ENCODE results near the gene ZBTB39. TPM values are rescaled to one million over a fixed set of nuclear protein-coding genes. Genes with fewer than 3 reads are reported as not detected.

Gene ZBTB39
- polyA plus RNA-seq, 1 of the 3 experiments (the other 2 are of a cell fraction): 3.7 TPM

- no peak overlapping the region for H3K9ac ChIP-seq
- no peaks in the 10 kb centered on the region for H3K9me3 ChIP-seq
- H3K79me2 ChIP-seq (ENCODE audit: insufficient read depth): peaks cover 15% of the 10 kb centered on the region; the same call in 1 of the 2 replicates
- no peak for DNase-seq
- peaks cover 25 to 68% of the 10 kb centered on the region in 2 experiments for H3K36me3 ChIP-seq (replicated peaks in 1 of 2; ENCODE audit: control insufficient read depth in 1 of 2, insufficient read depth in 2 of 2, low read length in 1 of 2)
- H3F3A ChIP-seq (replicated peaks; ENCODE audit: insufficient read depth): no peaks in the 10 kb centered on the region
- no peak overlapping the region for H3K4me3 ChIP-seq (ENCODE audit: low read depth in 2 of 2, low read length in 1 of 2)
- no peak overlapping the region for H3K27ac ChIP-seq (ENCODE audit: low read depth in 2 of 2, low read length in 1 of 2)
- WGBS (ENCODE audit: low lambda C conversion rate): 92% methylated on average over 4 of the region's 4 CpGs
- no peaks in the 10 kb centered on the region for H3K9me2 ChIP-seq
- H3K4me1 ChIP-seq (ENCODE audit: control insufficient read depth in 1 of 2, insufficient read depth in 2 of 2, low read depth in 1 of 2, low read length in 1 of 2): no peaks in the 10 kb centered on the region; a peak in 1 of 4 replicates
- H3K27me3 ChIP-seq (ENCODE audit: insufficient read depth): no peaks in the 10 kb centered on the region
- ChIA-PET CTCF (interaction anchor here (0.7 to 15.0 kb wide), 7 partner anchors 9 to 363 kb away, joined by 3 to 257 read pairs (median 4); partner anchors contain the start of gene STAT6), POLR2A (interaction anchor here (0.7 kb wide), 1 partner anchor 18 kb away, joined by 3 read pairs; no protein-coding TSS in a partner anchor)
- H2AFZ ChIP-seq (ENCODE audit: low read depth): no peak overlapping the region
- no peak overlapping the region for H3K4me2 ChIP-seq
- TF ChIP-seq NFIC (IDR thresholded peaks at IDR 0.05; ENCODE audit: borderline replicate concordance) (no peak), SIN3A (IDR thresholded peaks at IDR 0.05; ENCODE audit: borderline replicate concordance, low read depth, low read length) (no peak), ZBTB33 (IDR thresholded peaks at IDR 0.05; ENCODE audit: borderline replicate concordance, low read depth) (no peak), GATA2 (CRISPR knock-in tag; IDR thresholded peaks at IDR 0.05) (no peak), FOXJ3 (CRISPR knock-in tag; IDR thresholded peaks at IDR 0.05) (no peak), MEF2A (IDR thresholded peaks at IDR 0.05; ENCODE audit: borderline replicate concordance, low read depth) (no peak), NRF1 (IDR thresholded peaks at IDR 0.05; ENCODE audit: low read depth, low read length) (no peak), POLR2AphosphoS5 (IDR thresholded peaks at IDR 0.05; ENCODE audit: low read depth, low read length) (no peak), REST (IDR thresholded peaks at IDR 0.05; ENCODE audit: low read depth, low read length) (no peak), YY1 (IDR thresholded peaks at IDR 0.05; ENCODE audit: low read depth) (no peak), USF2 (IDR thresholded peaks at IDR 0.05; ENCODE audit: borderline replicate concordance, low read depth, low read length) (no peak), IRF3 (IDR thresholded peaks at IDR 0.05; ENCODE audit: low read depth, low read length) (no peak), MAX (IDR thresholded peaks at IDR 0.05; ENCODE audit: low read depth) (no peak), PBX3 (IDR thresholded peaks at IDR 0.05) (no peak), EZH2phosphoT487 (IDR thresholded peaks at IDR 0.05; ENCODE audit: borderline replicate concordance, low read depth) (no peak), TAF1 (IDR thresholded peaks at IDR 0.05; ENCODE audit: borderline replicate concordance, low read depth, low read length) (no peak), RXRA (IDR thresholded peaks at IDR 0.05; ENCODE audit: borderline replicate concordance, low read depth) (no peak), SMC3 (IDR thresholded peaks at IDR 0.05; ENCODE audit: low read depth, low read length) (no peak)
- peaks cover 34% of the 10 kb centered on the region for H4K20me1 ChIP-seq (ENCODE audit: insufficient read depth)
Measured at GRCh38 chr12:56999456-56999855, 6.9 kb downstream of the ZBTB39 start.

Measured in SK-N-SH (cell line).